GM10266 (cell line): Measurements from ENCODE around the gene AMIGO1.

ENCODE experiments used
- DNase-seq: peaks from one replicate; pipeline ENCODE4 v3.0.0; 2012; ENCODE audit errors: extremely low spot score
- TF ChIP-seq, protein P1 (sequence below): IDR thresholded peaks from 2 replicates; pipeline ENCODE4 v1.5.1; 2012; ENCODE audit warnings: mild to moderate bottlenecking, low read depth; ENCODE audit not compliant: control insufficient read depth, insufficient read depth; ENCODE audit errors: missing control alignments

Gene AMIGO1

GRCh38 chr1:109513110-109513710 lies 3.7 kb upstream of the AMIGO1 start:
- no peak for DNase-seq
- TF ChIP-seq, protein P1, sequence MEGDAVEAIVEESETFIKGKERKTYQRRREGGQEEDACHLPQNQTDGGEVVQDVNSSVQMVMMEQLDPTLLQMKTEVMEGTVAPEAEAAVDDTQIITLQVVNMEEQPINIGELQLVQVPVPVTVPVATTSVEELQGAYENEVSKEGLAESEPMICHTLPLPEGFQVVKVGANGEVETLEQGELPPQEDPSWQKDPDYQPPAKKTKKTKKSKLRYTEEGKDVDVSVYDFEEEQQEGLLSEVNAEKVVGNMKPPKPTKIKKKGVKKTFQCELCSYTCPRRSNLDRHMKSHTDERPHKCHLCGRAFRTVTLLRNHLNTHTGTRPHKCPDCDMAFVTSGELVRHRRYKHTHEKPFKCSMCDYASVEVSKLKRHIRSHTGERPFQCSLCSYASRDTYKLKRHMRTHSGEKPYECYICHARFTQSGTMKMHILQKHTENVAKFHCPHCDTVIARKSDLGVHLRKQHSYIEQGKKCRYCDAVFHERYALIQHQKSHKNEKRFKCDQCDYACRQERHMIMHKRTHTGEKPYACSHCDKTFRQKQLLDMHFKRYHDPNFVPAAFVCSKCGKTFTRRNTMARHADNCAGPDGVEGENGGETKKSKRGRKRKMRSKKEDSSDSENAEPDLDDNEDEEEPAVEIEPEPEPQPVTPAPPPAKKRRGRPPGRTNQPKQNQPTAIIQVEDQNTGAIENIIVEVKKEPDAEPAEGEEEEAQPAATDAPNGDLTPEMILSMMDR, result no peak

DNA sequence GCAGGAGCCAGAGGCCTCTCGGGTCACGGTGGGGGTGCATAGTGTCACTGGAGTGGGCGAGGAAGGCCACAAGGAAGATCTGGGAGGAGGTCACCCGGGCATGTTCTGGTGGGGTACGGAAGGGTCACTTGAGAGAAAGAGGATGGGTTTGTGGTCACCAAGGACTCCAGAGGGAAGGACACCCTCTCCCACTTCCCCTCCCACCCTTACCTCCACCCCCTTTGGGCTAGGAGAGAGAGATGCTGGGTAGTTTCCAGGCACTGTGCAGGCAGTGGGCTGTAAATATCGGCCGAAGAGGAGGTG lies 703 bp downstream of the AMIGO1 start:
- DNase-seq, result no peak
- TF ChIP-seq, protein P1, result no peak

DNA sequence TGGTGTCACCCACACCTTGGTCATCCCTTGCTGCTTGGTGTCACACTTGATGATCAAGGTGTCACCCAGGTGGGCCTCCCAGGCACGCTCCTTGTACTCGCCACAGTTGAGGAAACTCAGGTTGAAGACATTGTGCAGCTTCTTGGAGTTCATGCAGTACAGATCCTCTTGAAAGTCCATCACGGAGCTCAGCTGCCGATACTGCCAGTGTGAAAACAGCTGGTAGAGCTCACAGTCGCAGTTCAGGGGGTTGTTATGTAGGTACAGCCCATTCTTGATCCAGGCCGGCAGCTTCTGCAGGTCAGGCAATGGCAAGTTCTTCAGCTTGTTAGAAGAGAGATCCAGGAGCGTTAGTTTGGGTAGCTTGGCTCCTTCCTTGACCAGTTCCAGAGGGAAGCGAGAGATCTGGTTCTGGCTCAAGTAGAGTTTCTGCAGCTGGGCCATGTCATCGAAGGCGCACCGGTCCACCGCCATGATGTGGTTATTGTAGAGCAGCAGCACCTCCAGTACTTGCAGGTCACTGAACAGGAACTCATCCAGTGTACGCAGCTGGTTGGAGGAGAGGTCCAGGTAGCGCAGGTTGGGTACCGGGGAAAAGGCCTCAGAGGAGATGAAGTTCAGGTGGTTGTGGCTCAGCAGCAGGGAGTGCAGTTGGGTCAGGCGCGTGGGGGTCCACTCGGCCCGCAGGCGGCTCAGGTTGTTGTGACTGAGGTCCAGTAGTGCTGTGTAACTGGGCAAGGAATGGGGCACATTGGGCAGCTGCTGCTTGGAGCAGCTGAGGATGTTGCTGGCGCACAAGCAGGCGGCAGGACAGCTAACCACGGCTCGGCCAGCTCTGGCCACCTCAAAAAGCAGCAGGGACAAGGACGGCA lies 1.3 kb downstream of the AMIGO1 start:
- DNase-seq, result no peak
- TF ChIP-seq, protein P1, result no peak

- TF ChIP-seq, protein P1, result no peak
- no peak for DNase-seq
These were observed 4.6 kb downstream of the AMIGO1 start for GRCh38 chr1:109504974-109505373.

DNA sequence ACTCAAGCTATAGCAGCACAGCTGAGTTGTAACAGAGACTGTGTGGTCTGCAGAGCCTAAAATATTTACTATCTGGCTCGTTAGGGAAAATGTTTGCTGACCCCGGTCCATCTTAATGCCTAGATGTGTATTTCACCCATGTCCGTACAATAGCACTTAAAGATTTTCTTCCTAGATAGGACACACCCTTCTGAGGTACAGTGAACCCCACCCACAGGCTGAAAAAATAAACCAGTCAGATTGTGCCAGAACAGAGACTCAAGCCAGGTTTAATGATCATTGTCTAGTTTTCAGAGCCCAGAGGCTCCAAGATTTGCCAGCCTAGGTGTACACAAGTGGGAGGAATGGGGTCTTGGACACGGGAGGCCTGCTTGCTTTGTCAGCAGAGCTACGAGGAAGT lies 5.6 kb downstream of the AMIGO1 start:
- TF ChIP-seq, protein P1, result no peak
- DNase-seq, result no peak

DNA sequence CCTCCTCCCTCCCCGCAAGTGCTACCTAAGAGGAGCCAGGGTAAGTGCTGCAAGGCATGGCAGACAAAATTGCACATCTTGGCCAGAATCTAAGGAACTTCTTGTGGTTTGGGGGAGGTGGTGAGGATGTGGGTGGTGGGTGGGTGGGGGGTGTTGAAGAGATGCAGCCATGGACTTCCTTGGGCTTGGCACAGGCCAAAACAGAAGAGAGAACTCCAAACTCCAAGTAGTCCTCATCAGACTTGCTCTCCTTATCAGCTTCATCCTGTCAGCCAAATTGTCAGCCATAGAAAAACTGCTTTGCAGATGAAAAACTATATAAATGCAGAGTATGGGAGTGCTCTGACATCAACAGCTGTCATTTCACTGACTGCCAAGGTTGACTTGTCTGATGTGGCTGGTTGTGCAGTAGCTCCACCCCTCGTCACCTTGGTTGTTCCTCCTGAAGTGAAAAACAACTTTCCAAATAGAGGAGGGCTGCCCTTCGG lies 7.1 kb downstream of the AMIGO1 start:
- TF ChIP-seq, protein P1, result no peak

DNA sequence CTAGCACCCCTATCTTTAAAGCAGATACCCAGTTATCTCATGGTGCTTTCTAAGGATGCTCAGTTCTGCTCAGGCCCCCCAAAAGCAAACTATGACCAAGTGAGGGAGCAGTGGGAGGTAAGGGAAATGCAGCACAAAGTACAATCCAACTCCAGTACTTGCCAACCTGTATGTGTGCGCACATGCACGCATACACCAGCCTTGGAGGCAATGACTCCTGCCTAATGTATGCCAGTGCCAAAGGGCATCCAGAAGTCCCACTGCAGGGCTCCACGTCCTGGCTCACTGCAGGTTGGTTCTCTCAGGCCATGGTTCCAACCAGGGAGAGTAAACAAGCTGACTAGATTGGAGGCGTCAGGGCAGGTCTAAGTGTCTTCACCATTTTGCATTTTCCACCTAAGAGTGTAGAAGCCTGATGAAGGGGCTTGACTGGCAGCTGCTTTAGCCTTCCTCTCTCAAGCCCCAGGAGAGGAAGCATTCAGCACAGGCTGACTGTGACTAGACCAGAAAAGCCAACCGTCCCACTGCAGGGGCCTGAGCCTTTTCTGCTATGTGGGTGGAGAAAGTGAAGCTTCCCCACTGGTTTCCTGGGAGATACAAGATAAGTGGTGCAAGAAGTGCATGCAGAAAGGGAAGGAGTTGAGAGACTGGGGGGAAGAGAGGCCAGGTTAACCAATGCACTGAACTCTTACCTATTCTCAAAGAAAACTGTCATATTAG lies 7.7 kb downstream of the AMIGO1 start:
- DNase-seq, result no peak
- TF ChIP-seq, protein P1, result no peak

More for the DNA sequence above, 7.1 kb downstream of the AMIGO1 start:
- no peak for DNase-seq
